Glutamatergic neuron (in vitro differentiated cells): Measurements from ENCODE around the gene COA7. TPM values are rescaled to one million over a fixed set of nuclear protein-coding genes. Genes with fewer than 3 reads are reported as not detected.

Experiments
- DNase-seq: peaks from one replicate; pipeline ENCODE4 v3.0.0; 2022
- H3K27ac Mint-ChIP-seq: one replicate; pipeline ENCODE4 v1.8.0; 2020; ENCODE audit warnings: mild to moderate bottlenecking, mixed read lengths, inconsistent platforms; ENCODE audit not compliant: unreplicated experiment
- H3K27me3 Mint-ChIP-seq: one replicate; pipeline ENCODE4 v1.8.0; 2020; ENCODE audit warnings: mild to moderate bottlenecking, moderate library complexity, mixed read lengths, inconsistent platforms; ENCODE audit not compliant: unreplicated experiment
- H3K36me3 Mint-ChIP-seq: one replicate; pipeline ENCODE4 v1.8.0; 2020; ENCODE audit warnings: mild to moderate bottlenecking, mixed read lengths, inconsistent platforms; ENCODE audit not compliant: unreplicated experiment
- H3K4me1 Mint-ChIP-seq: one replicate; pipeline ENCODE4 v1.8.0; 2020; ENCODE audit warnings: mild to moderate bottlenecking, low read depth, mixed read lengths, inconsistent platforms; ENCODE audit not compliant: unreplicated experiment
- H3K4me3 Mint-ChIP-seq: one replicate; pipeline ENCODE4 v1.8.0; 2020; ENCODE audit warnings: mild to moderate bottlenecking, mixed read lengths, inconsistent platforms; ENCODE audit not compliant: unreplicated experiment
- H3K9me3 Mint-ChIP-seq: one replicate; pipeline ENCODE4 v1.8.0; 2020; ENCODE audit warnings: mild to moderate bottlenecking, moderate library complexity, mixed read lengths, inconsistent platforms; ENCODE audit not compliant: unreplicated experiment
- CTCF ChIP-seq: fragments of 200-600 bp; sonication (generic); IDR thresholded peaks from one replicate; pipeline ENCODE4 v1.5.0; 2021; ENCODE audit not compliant: partially characterized antibody, unreplicated experiment
- total RNA-seq: library from RNA; stranded (reverse); fragmentation: NEBNext Ultra II Directional; extraction: Animal tissue kit (Norgen Biotek cat#: 25700); gene quantifications from one replicate; pipeline ENCODE4 v1.2.1, GENCODE V29; 2021; ENCODE audit not compliant: unreplicated experiment

Gene COA7
- total RNA-seq, 1 donor from 2014 or later, result 24.6 TPM

- TF ChIP-seq CTCF, result no peak
- no peak for DNase-seq
- H3K4me3 Mint-ChIP-seq, result no peak overlapping the region
- H3K9me3 Mint-ChIP-seq, result no peaks in the 10 kb centered on the region
- H3K27ac Mint-ChIP-seq, result no peak overlapping the region
- no peaks in the 10 kb centered on the region for H3K4me1 Mint-ChIP-seq
- no peaks in the 10 kb centered on the region for H3K36me3 Mint-ChIP-seq
- no peaks in the 10 kb centered on the region for H3K27me3 Mint-ChIP-seq
Observed at GRCh38 chr1:52683367-52683940, 14.7 kb downstream of the COA7 start.

GRCh38 chr1:52681136-52681535, 17.0 kb downstream of the COA7 start:
- H3K27ac Mint-ChIP-seq, result no peak overlapping the region
- no peaks in the 10 kb centered on the region for H3K9me3 Mint-ChIP-seq
- H3K4me3 Mint-ChIP-seq, result no peak overlapping the region
- H3K4me1 Mint-ChIP-seq, result no peaks in the 10 kb centered on the region
- TF ChIP-seq CTCF, result no peak
- no peaks in the 10 kb centered on the region for H3K36me3 Mint-ChIP-seq
- H3K27me3 Mint-ChIP-seq, result peaks cover 4% of the 10 kb centered on the region
- DNase-seq, result no peak

- DNase-seq, result no peak
- no peaks in the 10 kb centered on the region for H3K9me3 Mint-ChIP-seq
- no peak overlapping the region for H3K27ac Mint-ChIP-seq
- no peak for TF ChIP-seq CTCF
- no peaks in the 10 kb centered on the region for H3K36me3 Mint-ChIP-seq
- H3K4me3 Mint-ChIP-seq, result no peak overlapping the region
- H3K27me3 Mint-ChIP-seq, result peaks cover 4% of the 10 kb centered on the region
- H3K4me1 Mint-ChIP-seq, result no peaks in the 10 kb centered on the region
Observed at GRCh38 chr1:52680353-52680752, 17.8 kb downstream of the COA7 start.

- no peaks in the 10 kb centered on the region for H3K36me3 Mint-ChIP-seq
- no peaks in the 10 kb centered on the region for H3K9me3 Mint-ChIP-seq
- DNase-seq, result no peak
- H3K4me3 Mint-ChIP-seq, result no peak overlapping the region
- no peak overlapping the region for H3K27ac Mint-ChIP-seq
- no peaks in the 10 kb centered on the region for H3K4me1 Mint-ChIP-seq
- TF ChIP-seq CTCF, result no peak
- H3K27me3 Mint-ChIP-seq, result peaks cover 4% of the 10 kb centered on the region
Observed at GRCh38 chr1:52679498-52679897, 18.6 kb downstream of the COA7 start.

- Mint-ChIP-seq H3K9me3 (no peaks in the 10 kb centered on the region), H3K27me3 (peaks cover 4% of the 10 kb centered on the region), H3K4me3 (no peak overlapping the region), H3K4me1 (no peaks in the 10 kb centered on the region), H3K27ac (no peak overlapping the region), H3K36me3 (no peaks in the 10 kb centered on the region)
- no peak for TF ChIP-seq CTCF
- DNase-seq, result no peak
Observed at GRCh38 chr1:52679048-52679447, 19.1 kb downstream of the COA7 start.
